PFSK-1 (cell line): ENCODE data around the gene FOXN3.

Source experiments
- FOXP2 ChIP-seq: optimal IDR thresholded peaks from 2 replicates; pipeline ENCODE3; 2011; ENCODE audit warnings: borderline replicate concordance, control low read depth, inconsistent platforms; ENCODE audit not compliant: insufficient read depth; ENCODE audit errors: extremely low read length, extremely low read depth
- POLR2AphosphoS5 ChIP-seq: IDR thresholded peaks from 2 replicates; pipeline ENCODE4 v1.6.1; 2012; ENCODE audit warnings: low read depth, mild to moderate bottlenecking, control low read depth, low read length, moderate library complexity
- SIN3A ChIP-seq: IDR thresholded peaks from 2 replicates; pipeline ENCODE4 v1.6.1; 2012; ENCODE audit warnings: mild to moderate bottlenecking, low read length, moderate library complexity, borderline replicate concordance; ENCODE audit not compliant: insufficient read depth
- TAF1 ChIP-seq: IDR thresholded peaks from 2 replicates; pipeline ENCODE4 v1.6.1; 2012; ENCODE audit warnings: low read length, control low read depth, borderline replicate concordance; ENCODE audit not compliant: insufficient read depth
- TF ChIP-seq, protein P1 (sequence below), 2 experiments: IDR thresholded peaks; 2 replicates each; pipeline versions ENCODE4 v1.6.1 to v1.8.0; 2011 to 2012; ENCODE audit warnings: low read depth in 2 of 2, low read length in 2 of 2, control low read depth in 1 of 2, inconsistent platforms in 1 of 2, mild to moderate bottlenecking in 1 of 2, moderate library complexity in 1 of 2; ENCODE audit not compliant: insufficient read depth in 1 of 2

FOXN3 gene

DNA sequence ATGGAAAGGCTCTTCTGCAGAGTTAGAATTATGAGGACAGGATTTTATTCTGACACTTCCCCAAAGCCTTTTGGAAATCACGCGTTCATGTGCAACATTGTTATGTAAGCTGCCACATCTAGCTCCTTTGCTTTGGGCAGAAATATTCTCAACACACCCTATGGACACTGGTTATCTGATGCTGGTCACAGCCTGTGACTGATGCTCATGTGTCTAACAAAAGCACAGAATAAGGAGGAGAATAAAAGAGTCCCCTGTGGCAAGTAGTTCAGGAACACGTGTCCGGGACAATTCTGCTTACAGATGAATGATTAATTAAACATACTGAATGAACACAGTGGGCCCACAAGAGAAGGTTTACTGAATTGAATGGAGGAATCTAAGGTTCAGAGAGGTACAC is 22.1 kb downstream of the FOXN3 start:
- TF ChIP-seq, protein P1, sequence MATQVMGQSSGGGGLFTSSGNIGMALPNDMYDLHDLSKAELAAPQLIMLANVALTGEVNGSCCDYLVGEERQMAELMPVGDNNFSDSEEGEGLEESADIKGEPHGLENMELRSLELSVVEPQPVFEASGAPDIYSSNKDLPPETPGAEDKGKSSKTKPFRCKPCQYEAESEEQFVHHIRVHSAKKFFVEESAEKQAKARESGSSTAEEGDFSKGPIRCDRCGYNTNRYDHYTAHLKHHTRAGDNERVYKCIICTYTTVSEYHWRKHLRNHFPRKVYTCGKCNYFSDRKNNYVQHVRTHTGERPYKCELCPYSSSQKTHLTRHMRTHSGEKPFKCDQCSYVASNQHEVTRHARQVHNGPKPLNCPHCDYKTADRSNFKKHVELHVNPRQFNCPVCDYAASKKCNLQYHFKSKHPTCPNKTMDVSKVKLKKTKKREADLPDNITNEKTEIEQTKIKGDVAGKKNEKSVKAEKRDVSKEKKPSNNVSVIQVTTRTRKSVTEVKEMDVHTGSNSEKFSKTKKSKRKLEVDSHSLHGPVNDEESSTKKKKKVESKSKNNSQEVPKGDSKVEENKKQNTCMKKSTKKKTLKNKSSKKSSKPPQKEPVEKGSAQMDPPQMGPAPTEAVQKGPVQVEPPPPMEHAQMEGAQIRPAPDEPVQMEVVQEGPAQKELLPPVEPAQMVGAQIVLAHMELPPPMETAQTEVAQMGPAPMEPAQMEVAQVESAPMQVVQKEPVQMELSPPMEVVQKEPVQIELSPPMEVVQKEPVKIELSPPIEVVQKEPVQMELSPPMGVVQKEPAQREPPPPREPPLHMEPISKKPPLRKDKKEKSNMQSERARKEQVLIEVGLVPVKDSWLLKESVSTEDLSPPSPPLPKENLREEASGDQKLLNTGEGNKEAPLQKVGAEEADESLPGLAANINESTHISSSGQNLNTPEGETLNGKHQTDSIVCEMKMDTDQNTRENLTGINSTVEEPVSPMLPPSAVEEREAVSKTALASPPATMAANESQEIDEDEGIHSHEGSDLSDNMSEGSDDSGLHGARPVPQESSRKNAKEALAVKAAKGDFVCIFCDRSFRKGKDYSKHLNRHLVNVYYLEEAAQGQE (IDR thresholded peaks at IDR 0.05; ENCODE audit: insufficient read depth in 1 of 2, low read depth in 2 of 2, low read length in 2 of 2), result no peak
- no peak for TF ChIP-seq TAF1
- no peak for TF ChIP-seq SIN3A
- no peak for TF ChIP-seq FOXP2
- TF ChIP-seq POLR2AphosphoS5, result no peak

DNA sequence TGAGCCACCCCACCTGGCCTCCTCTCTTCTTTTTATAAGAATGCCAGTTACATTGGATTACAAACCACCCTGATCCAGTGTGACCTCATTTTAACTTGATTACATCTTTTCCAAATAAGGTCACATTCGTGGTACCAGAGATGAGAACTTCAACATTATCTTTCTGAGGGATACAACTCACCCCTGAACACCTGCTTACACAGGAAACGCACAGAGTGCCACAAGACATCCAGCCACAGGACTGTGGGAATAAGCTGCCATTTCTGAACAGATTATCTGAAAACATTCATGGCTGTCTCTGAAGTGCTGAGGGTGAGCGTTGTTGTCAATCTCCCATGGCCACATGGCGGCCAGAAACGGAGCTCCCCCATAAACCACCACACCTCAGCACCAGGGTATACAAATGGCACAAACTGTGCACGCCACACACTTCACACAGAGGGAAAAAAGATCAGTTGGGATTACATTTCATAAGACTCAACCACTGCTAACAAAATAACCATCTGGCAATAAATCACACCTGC is 23.7 kb downstream of the FOXN3 start:
- no peak for TF ChIP-seq FOXP2
- no peak for TF ChIP-seq SIN3A
- TF ChIP-seq POLR2AphosphoS5, result no peak
- no peak for TF ChIP-seq TAF1
- TF ChIP-seq, protein P1 (IDR thresholded peaks at IDR 0.05; ENCODE audit: insufficient read depth in 1 of 2, low read depth in 2 of 2, low read length in 2 of 2), result no peak

DNA sequence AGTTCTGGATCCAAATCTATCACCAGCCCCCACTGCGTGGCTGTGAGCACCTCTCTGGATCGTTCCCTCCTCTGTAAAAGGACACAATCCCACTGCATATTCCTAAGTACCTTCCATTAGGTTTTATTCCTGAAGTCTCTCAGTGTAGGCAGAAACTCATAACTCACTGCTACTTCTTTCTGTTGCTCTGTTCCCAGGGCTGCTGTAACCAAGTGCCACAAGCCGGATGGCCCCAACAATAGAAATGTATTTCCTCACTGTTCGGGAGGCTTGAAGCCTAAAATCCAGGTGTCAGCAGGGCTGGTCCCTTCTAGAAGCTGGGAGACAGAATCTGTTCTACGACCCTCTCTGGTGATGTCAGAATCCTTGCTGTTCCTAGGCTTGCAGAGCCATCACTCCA is 24.9 kb downstream of the FOXN3 start:
- TF ChIP-seq SIN3A (no peak), TAF1 (no peak), POLR2AphosphoS5 (no peak), FOXP2 (no peak)
- TF ChIP-seq, protein P1 (IDR thresholded peaks at IDR 0.05; ENCODE audit: insufficient read depth in 1 of 2, low read depth in 2 of 2, low read length in 2 of 2), result no peak

DNA sequence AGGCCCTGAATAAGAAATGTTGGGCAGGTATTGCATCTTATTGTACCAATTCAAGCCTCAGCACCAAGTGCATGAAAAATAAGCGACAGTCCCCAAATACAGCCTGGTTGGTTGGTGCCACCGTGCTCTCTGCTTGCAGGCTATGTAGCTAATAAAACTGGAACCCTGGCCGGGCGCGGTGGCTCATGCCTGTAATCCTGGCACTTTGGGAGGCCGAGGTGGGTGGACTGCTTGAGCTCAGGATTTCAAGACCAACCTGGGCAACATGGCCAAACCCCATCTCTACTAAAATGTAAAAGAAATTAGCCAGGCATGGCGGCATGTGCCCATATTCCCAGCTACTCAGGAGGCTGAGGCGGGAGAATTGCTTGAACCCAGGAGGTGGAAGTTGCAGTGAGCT is 25.5 kb downstream of the FOXN3 start:
- TF ChIP-seq FOXP2 (no peak), SIN3A (no peak), TAF1 (no peak), POLR2AphosphoS5 (no peak)
- TF ChIP-seq, protein P1 (IDR thresholded peaks at IDR 0.05; ENCODE audit: insufficient read depth in 1 of 2, low read depth in 2 of 2, low read length in 2 of 2), result no peak

DNA sequence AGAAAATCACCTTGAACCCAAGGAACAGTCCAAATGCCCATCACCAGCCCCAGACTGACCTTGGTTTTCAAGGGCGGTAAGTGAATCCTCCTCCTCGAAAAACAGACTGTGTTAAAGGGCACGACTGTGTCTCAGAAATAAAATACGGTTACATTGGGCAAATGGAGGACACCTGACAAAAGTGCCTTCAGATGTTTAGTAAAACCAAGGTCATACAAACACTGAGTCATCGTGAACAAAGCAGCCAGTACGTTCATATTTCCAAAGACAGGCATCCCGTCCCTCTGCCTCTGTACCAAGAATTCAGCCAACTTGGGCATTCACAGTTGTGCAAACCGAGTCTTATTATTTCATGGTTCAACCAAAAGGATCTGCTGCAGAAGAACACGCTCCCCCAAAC is 25.9 kb downstream of the FOXN3 start:
- TF ChIP-seq POLR2AphosphoS5 (no peak), SIN3A (no peak), FOXP2 (no peak), TAF1 (no peak)
- TF ChIP-seq, protein P1 (IDR thresholded peaks at IDR 0.05; ENCODE audit: insufficient read depth in 1 of 2, low read depth in 2 of 2, low read length in 2 of 2), result no peak
